Esophagus (tissue), 2 donors: ENCODE results near the gene NAXE. TPM values are rescaled to one million over a fixed set of nuclear protein-coding genes. Genes with fewer than 3 reads are reported as not detected.
"Not testable (repeated sequence)": the region's sequence is repeated elsewhere in the genome, so short reads cannot be mapped to it uniquely, and the experiment has no call there.

Source experiments
- H3K27ac ChIP-seq, 2 donors: one replicate each; pipeline ENCODE4 v1.5.1; 2013; ENCODE audit warnings: low read depth in 2 of 2, mild to moderate bottlenecking in 2 of 2, inconsistent platforms in 1 of 2, low read length in 1 of 2, moderate library complexity in 1 of 2
- H3K27me3 ChIP-seq, 2 donors: one replicate each; pipeline ENCODE4 v1.6.1; 2013; ENCODE audit warnings: low read length in 2 of 2, control low read depth in 1 of 2, mild to moderate bottlenecking in 1 of 2; ENCODE audit not compliant: insufficient read depth in 2 of 2, control insufficient read depth in 1 of 2
- H3K36me3 ChIP-seq, 2 donors: one replicate each; pipeline ENCODE4 v1.6.1; 2013; ENCODE audit warnings: low read length in 1 of 2; ENCODE audit not compliant: control insufficient read depth in 2 of 2, insufficient read depth in 2 of 2
- H3K4me1 ChIP-seq, 2 donors: one replicate each; pipeline ENCODE4 v1.6.1; 2013; ENCODE audit warnings: low read length in 1 of 2; ENCODE audit not compliant: control insufficient read depth in 2 of 2, insufficient read depth in 2 of 2
- H3K4me3 ChIP-seq, 2 donors: one replicate each; pipeline ENCODE4 v1.5.1; 2013; ENCODE audit warnings: low read length in 2 of 2, mild to moderate bottlenecking in 2 of 2, low read depth in 1 of 2, moderate library complexity in 1 of 2
- H3K9me3 ChIP-seq, 2 donors: one replicate each; pipeline ENCODE4 v1.6.1; 2013; ENCODE audit warnings: mild to moderate bottlenecking in 2 of 2, low read depth in 1 of 2, low read length in 1 of 2, moderate library complexity in 1 of 2; ENCODE audit not compliant: control insufficient read depth in 2 of 2, insufficient read depth in 1 of 2
- WGBS, 2 donors: extraction: QIAGEN DNeasy Blood & Tissue Kit; methylation state at CpG; one replicate each; pipeline ENCODE4 v1.1.7; 2013; 5-methylcytosine and 5-hydroxymethylcytosine counted together
- polyA plus RNA-seq, 2 donors: library from polyadenylated mRNA; stranded (reverse); fragments of 200-250 nt; gene quantifications; one replicate each; pipeline ENCODE4 v1.2.3, GENCODE V29; 2013
- donor health status: healthy with polysubstance abuse.
- donor health status: Bipolar disorder and iron deficiency.

The NAXE gene
- polyA plus RNA-seq, 2 donors, result 29.9 to 70.9 TPM

- Histone ChIP-seq H3K4me1 (no peaks in the 10 kb centered on the region), H3K36me3 (no peaks in the 10 kb centered on the region), H3K4me3 (no peak overlapping the region), H3K27me3 (no peaks in the 10 kb centered on the region), H3K27ac (no peak overlapping the region), H3K9me3 (no peaks in the 10 kb centered on the region)
- WGBS, 2 donors, result 51 to 69% methylated on average over 3 to 7 of the region's 7 CpGs
Observed at GRCh38 chr1:156578055-156578454, 13.5 kb upstream of the NAXE start.

GRCh38 chr1:156579472-156579871 lies 12.1 kb upstream of the NAXE start, which contains the start of gene TTC24:
Gene TTC24, plus strand, starts transcription at chr1:156579723. Its CDS starts 1,642 bp downstream, at chr1:156581365.
- Histone ChIP-seq H3K4me3 (no peak within 1 kb of the TSS), H3K9me3 (no peaks in the 10 kb centered on the region), H3K4me1 (no peaks in the 10 kb centered on the region), H3K27ac (no peak within 1 kb of the TSS), H3K36me3 (no peaks in the 10 kb centered on the region), H3K27me3 (no peaks in the 10 kb centered on the region)
- 70 to 77% methylated on average over 5 of the region's 5 CpGs for WGBS, 2 donors

- no peaks in the 10 kb centered on the region for H3K27me3 ChIP-seq
- no peak overlapping the region for H3K27ac ChIP-seq
- 77% methylated on average over 21 of the region's 21 CpGs for WGBS, 2 donors
- no peaks in the 10 kb centered on the region for H3K4me1 ChIP-seq
- H3K9me3 ChIP-seq, result no peaks in the 10 kb centered on the region
- no peaks in the 10 kb centered on the region for H3K36me3 ChIP-seq
- H3K4me3 ChIP-seq, result no peak overlapping the region
Observed at GRCh38 chr1:156581661-156582387, 9.8 kb upstream of the NAXE start.

- Histone ChIP-seq H3K27me3 (no peaks in the 10 kb centered on the region), H3K36me3 (no peaks in the 10 kb centered on the region), H3K27ac (no peak overlapping the region), H3K4me1 (no peaks in the 10 kb centered on the region), H3K4me3 (no peak overlapping the region), H3K9me3 (no peaks in the 10 kb centered on the region)
- 77 to 79% methylated on average over 9 of the region's 9 CpGs for WGBS, 2 donors
Observed at GRCh38 chr1:156582388-156583017, 9.1 kb upstream of the NAXE start.

GRCh38 chr1:156583821-156584622 lies 7.6 kb upstream of the NAXE start:
- Histone ChIP-seq H3K27ac (no peak overlapping the region), H3K4me1 (no peaks in the 10 kb centered on the region), H3K27me3 (no peaks in the 10 kb centered on the region), H3K9me3 (no peaks in the 10 kb centered on the region), H3K4me3 (no peak overlapping the region), H3K36me3 (no peaks in the 10 kb centered on the region)
- WGBS, 2 donors, result 54 to 55% methylated on average over 20 of the region's 20 CpGs

- H3K36me3 ChIP-seq, result no peaks in the 10 kb centered on the region
- no peak overlapping the region for H3K4me3 ChIP-seq
- no peak overlapping the region for H3K27ac ChIP-seq
- H3K27me3 ChIP-seq, result no peaks in the 10 kb centered on the region
- H3K4me1 ChIP-seq, result no peaks in the 10 kb centered on the region
- no peaks in the 10 kb centered on the region for H3K9me3 ChIP-seq
- 50 to 54% methylated on average over 11 of the region's 11 CpGs for WGBS, 2 donors
Observed at GRCh38 chr1:156584813-156585212, 6.8 kb upstream of the NAXE start.

GRCh38 chr1:156586323-156586722 lies 5.3 kb upstream of the NAXE start:
- 67 to 74% methylated on average over 4 of the region's 4 CpGs for WGBS, 2 donors
- Histone ChIP-seq H3K9me3 (no peaks in the 10 kb centered on the region), H3K27ac (no peak overlapping the region), H3K4me1 (no peaks in the 10 kb centered on the region), H3K36me3 (no peaks in the 10 kb centered on the region), H3K4me3 (no peak overlapping the region), H3K27me3 (no peaks in the 10 kb centered on the region)

GRCh38 chr1:156586892-156587477 lies 4.6 kb upstream of the NAXE start:
- Histone ChIP-seq H3K4me3 (no peak overlapping the region), H3K27ac (peak overlapping the region in 1 of 2 donors; percentile 35), H3K27me3 (no peaks in the 10 kb centered on the region), H3K36me3 (no peaks in the 10 kb centered on the region), H3K4me1 (peaks cover 0 to under 1% of the 10 kb centered on the region in 2 donors), H3K9me3 (no peaks in the 10 kb centered on the region)
- WGBS, 2 donors, result 87 to 90% methylated on average over 3 of the region's 3 CpGs

- H3K36me3 ChIP-seq, H3K27me3 ChIP-seq, H3K27ac ChIP-seq, H3K4me3 ChIP-seq, H3K4me1 ChIP-seq, H3K9me3 ChIP-seq: not testable (repeated sequence)
- WGBS, 2 donors, result 84% methylated on average over 8 of the region's 8 CpGs
Observed at GRCh38 chr1:156587927-156588326, 3.6 kb upstream of the NAXE start.
